HEK293 (cell line): ENCODE measurements around the gene CATSPER3.

Experiments used
- CTCF ChIA-PET: fragments of 350-600 bp; formaldehyde crosslinking; extraction: SDS; loops from one replicate; lab custom pipeline; 2021; ENCODE audit warnings: antibody characterized with exemption; lab: Yijun Ruan, JAX
- POLR2A ChIA-PET: fragments of 300-600 bp; formaldehyde crosslinking; extraction: SDS; loops from one replicate; lab custom pipeline; 2020; ENCODE audit warnings: antibody characterized with exemption, inconsistent platforms; lab: Yijun Ruan, JAX
- H3K27ac ChIP-seq: fragments of 200-500 bp; sonication (Bioruptor generic); 2 replicates; pipeline ENCODE4 v1.5.1; 2014; ENCODE audit warnings: low read depth, low read length, control low read depth, inconsistent platforms; ENCODE audit errors: extremely low read depth
- H3K36me3 ChIP-seq, 2 experiments: fragments of 200-500 bp in 1 of 2; sonication (Bioruptor generic) in 1 of 2; 1 replicate in 1 of 2; 2 replicates in 1 of 2; pipeline ENCODE4 v1.5.1; 2014 to 2017; ENCODE audit warnings: inconsistent platforms in 2 of 2, low read length in 2 of 2; ENCODE audit not compliant: control insufficient read depth in 2 of 2, insufficient read depth in 1 of 2
- H3K4me1 ChIP-seq: fragments of 200-500 bp; sonication (Bioruptor generic); 2 replicates; pipeline ENCODE4 v1.5.1; 2014; ENCODE audit warnings: mild to moderate bottlenecking, low read length, inconsistent platforms; ENCODE audit not compliant: control insufficient read depth, insufficient read depth
- H3K4me3 ChIP-seq: 2 replicates; pipeline ENCODE4 v1.5.1; 2011; ENCODE audit warnings: low read depth, mild to moderate bottlenecking, control low read depth, low read length, moderate library complexity
- H3K9me3 ChIP-seq: fragments of 200-500 bp; sonication (Bioruptor generic); 2 replicates; pipeline ENCODE4 v1.5.1; 2014; ENCODE audit warnings: low read depth, low read length, inconsistent platforms; ENCODE audit not compliant: control insufficient read depth, insufficient read depth
- HIC1 ChIP-seq: fragments of 450-650 bp; formaldehyde crosslinking; IDR thresholded peaks from 2 replicates; pipeline ENCODE4 v1.5.1; 2016; ENCODE audit warnings: missing biosample characterization, missing genetic modification characterization
- HOXC10 ChIP-seq: sonication (generic); formaldehyde crosslinking; IDR thresholded peaks from 2 replicates; pipeline ENCODE4 v1.8.1; 2023; ENCODE audit warnings: mild to moderate bottlenecking, missing genetic modification reagents
- KLF1 ChIP-seq: fragments of 450-650 bp; formaldehyde crosslinking; IDR thresholded peaks from 2 replicates; pipeline ENCODE4 v1.5.1; 2016; ENCODE audit warnings: missing biosample characterization, missing genetic modification characterization
- KLF16 ChIP-seq: fragments of 450-650 bp; formaldehyde crosslinking; IDR thresholded peaks from 2 replicates; pipeline ENCODE4 v1.5.1; 2017; ENCODE audit warnings: missing biosample characterization, missing genetic modification characterization
- KLF7 ChIP-seq: fragments of 450-650 bp; formaldehyde crosslinking; IDR thresholded peaks from 2 replicates; pipeline ENCODE4 v1.5.1; 2016; ENCODE audit warnings: missing biosample characterization, missing genetic modification characterization, borderline replicate concordance
- MYNN ChIP-seq: fragments of 450-650 bp; formaldehyde crosslinking; IDR thresholded peaks from 2 replicates; pipeline ENCODE4 v1.5.1; 2016; ENCODE audit warnings: missing biosample characterization, missing genetic modification characterization, borderline replicate concordance
- SCRT1 ChIP-seq: fragments of 450-650 bp; formaldehyde crosslinking; IDR thresholded peaks from 2 replicates; pipeline ENCODE4 v1.5.1; 2016; ENCODE audit warnings: missing biosample characterization, missing genetic modification characterization, borderline replicate concordance
- ZBTB21 ChIP-seq: fragments of 450-650 bp; formaldehyde crosslinking; IDR thresholded peaks from 2 replicates; pipeline ENCODE4 v1.5.1; 2017; ENCODE audit warnings: missing biosample characterization, missing genetic modification characterization
- ZNF169 ChIP-seq: fragments of 450-650 bp; formaldehyde crosslinking; IDR thresholded peaks from 2 replicates; pipeline ENCODE4 v1.5.1; 2016; ENCODE audit warnings: missing biosample characterization, missing genetic modification characterization
- ZNF248 ChIP-seq: fragments of 450-650 bp; formaldehyde crosslinking; IDR thresholded peaks from 2 replicates; pipeline ENCODE4 v1.5.1; 2017; ENCODE audit warnings: missing biosample characterization, missing genetic modification characterization
- ZNF335 ChIP-seq: fragments of 450-650 bp; formaldehyde crosslinking; conservative IDR thresholded peaks from 2 replicates; pipeline ENCODE4 v1.5.1; 2016; ENCODE audit warnings: missing biosample characterization, missing genetic modification characterization
- ZNF501 ChIP-seq: fragments of 450-650 bp; formaldehyde crosslinking; IDR thresholded peaks from 2 replicates; pipeline ENCODE4 v1.5.1; 2016; ENCODE audit warnings: missing biosample characterization, missing genetic modification characterization
- ZNF518A ChIP-seq: fragments of 450-650 bp; formaldehyde crosslinking; conservative IDR thresholded peaks from 2 replicates; pipeline ENCODE4 v1.5.1; 2016; ENCODE audit warnings: low read depth, missing biosample characterization, missing genetic modification characterization
- ZNF555 ChIP-seq: fragments of 450-650 bp; formaldehyde crosslinking; conservative IDR thresholded peaks from 2 replicates; pipeline ENCODE4 v1.5.1; 2017; ENCODE audit warnings: missing biosample characterization, mild to moderate bottlenecking, missing genetic modification characterization, inconsistent platforms
- ZNF623 ChIP-seq: fragments of 450-650 bp; formaldehyde crosslinking; IDR thresholded peaks from 2 replicates; pipeline ENCODE4 v1.5.1; 2016; ENCODE audit warnings: missing biosample characterization, missing genetic modification characterization
- ZNF701 ChIP-seq: fragments of 450-650 bp; formaldehyde crosslinking; IDR thresholded peaks from 2 replicates; pipeline ENCODE4 v1.5.1; 2016; ENCODE audit warnings: missing biosample characterization, missing genetic modification characterization
- ZNF837 ChIP-seq: fragments of 450-650 bp; formaldehyde crosslinking; IDR thresholded peaks from 2 replicates; pipeline ENCODE4 v1.5.1; 2016; ENCODE audit warnings: missing biosample characterization, missing genetic modification characterization
- TF ChIP-seq, protein P1 (sequence below): fragments of 450-650 bp; formaldehyde crosslinking; IDR thresholded peaks from 2 replicates; pipeline ENCODE4 v1.5.1; 2016; ENCODE audit warnings: missing biosample characterization, missing genetic modification characterization
- TF ChIP-seq, protein P2 (sequence below): fragments of 450-650 bp; formaldehyde crosslinking; optimal IDR thresholded peaks from 2 replicates; pipeline ENCODE3; 2016; ENCODE audit warnings: missing biosample characterization, mild to moderate bottlenecking, missing genetic modification characterization
- TF ChIP-seq, protein P3 (sequence below): fragments of 450-650 bp; formaldehyde crosslinking; IDR thresholded peaks from 2 replicates; pipeline ENCODE4 v1.5.1; 2016; ENCODE audit warnings: missing biosample characterization, missing genetic modification characterization
- TF ChIP-seq, protein P4 (sequence below): fragments of 450-650 bp; formaldehyde crosslinking; IDR thresholded peaks from 2 replicates; pipeline ENCODE4 v1.5.1; 2016; ENCODE audit warnings: missing biosample characterization, missing genetic modification characterization

CATSPER3 gene

DNA sequence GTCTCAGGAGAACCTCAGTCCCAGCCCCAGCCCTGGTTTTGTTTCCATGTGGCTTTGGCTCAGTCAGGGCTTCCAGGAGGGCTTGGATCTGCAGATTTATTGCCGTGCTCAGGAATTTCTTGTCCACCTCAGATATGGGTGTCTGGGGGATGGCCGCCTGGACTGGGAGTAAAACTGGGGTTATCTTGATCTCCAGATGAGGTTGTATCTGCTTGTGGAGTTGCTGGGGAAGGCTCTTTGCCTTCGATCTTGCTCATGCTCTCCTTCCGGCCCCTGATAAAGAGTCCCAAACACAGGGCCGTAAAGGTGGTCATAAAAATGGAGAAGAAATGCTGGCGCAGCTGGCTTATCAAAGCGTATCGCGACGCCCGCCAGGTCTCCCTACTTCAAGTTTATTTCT, 84.2 kb downstream of the CATSPER3 start:
- TF ChIP-seq KLF1 (tag by site-specific recombination) (no peak), KLF7 (no peak), ZNF555 (tag by site-specific recombination) (no peak), MYNN (tag by site-specific recombination) (no peak), ZNF518A (tag by site-specific recombination) (no peak), ZNF248 (tag by site-specific recombination) (no peak)
- TF ChIP-seq, protein P1, sequence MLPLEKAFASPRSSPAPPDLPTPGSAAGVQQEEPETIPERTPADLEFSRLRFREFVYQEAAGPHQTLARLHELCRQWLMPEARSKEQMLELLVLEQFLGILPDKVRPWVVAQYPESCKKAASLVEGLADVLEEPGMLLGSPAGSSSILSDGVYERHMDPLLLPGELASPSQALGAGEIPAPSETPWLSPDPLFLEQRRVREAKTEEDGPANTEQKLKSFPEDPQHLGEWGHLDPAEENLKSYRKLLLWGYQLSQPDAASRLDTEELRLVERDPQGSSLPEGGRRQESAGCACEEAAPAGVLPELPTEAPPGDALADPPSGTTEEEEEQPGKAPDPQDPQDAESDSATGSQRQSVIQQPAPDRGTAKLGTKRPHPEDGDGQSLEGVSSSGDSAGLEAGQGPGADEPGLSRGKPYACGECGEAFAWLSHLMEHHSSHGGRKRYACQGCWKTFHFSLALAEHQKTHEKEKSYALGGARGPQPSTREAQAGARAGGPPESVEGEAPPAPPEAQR (tag by site-specific recombination) = no peak
- CTCF ChIA-PET = interaction anchor here (1.3 kb wide), 1 partner anchor 9 kb away, joined by 3 read pairs; no protein-coding TSS in a partner anchor
- H3K4me1 ChIP-seq = no peaks in the 10 kb centered on the region
- H3K9me3 ChIP-seq = no peaks in the 10 kb centered on the region
- H3K27ac ChIP-seq = no peak overlapping the region
- no peaks in the 10 kb centered on the region for H3K36me3 ChIP-seq
- H3K4me3 ChIP-seq = no peak overlapping the region
- POLR2A ChIA-PET = no interaction called here

- Histone ChIP-seq H3K36me3 (no peaks in the 10 kb centered on the region), H3K27ac (no peak overlapping the region), H3K4me1 (no peaks in the 10 kb centered on the region), H3K9me3 (no peaks in the 10 kb centered on the region), H3K4me3 (no peak overlapping the region)
- CTCF ChIA-PET = interaction anchor here (0.6 to 1.3 kb wide), 3 partner anchors 10 to 1056 kb away, joined by 3 read pairs; no protein-coding TSS in a partner anchor
- POLR2A ChIA-PET = interaction anchor here (0.6 to 0.7 kb wide), 2 partner anchors 83 to 138 kb away, joined by 3 read pairs; no protein-coding TSS in a partner anchor
- TF ChIP-seq ZNF501 (no peak), ZNF169 (tag by site-specific recombination) (no peak), KLF16 (tag by site-specific recombination) (no peak), HOXC10 (CRISPR knock-in tag) (no peak), ZNF837 (tag by site-specific recombination) (no peak), ZNF623 (tag by site-specific recombination) (no peak), HIC1 (no peak), SCRT1 (no peak), ZNF335 (no peak), ZBTB21 (no peak), ZNF701 (tag by site-specific recombination) (no peak)
- TF ChIP-seq, protein P2, sequence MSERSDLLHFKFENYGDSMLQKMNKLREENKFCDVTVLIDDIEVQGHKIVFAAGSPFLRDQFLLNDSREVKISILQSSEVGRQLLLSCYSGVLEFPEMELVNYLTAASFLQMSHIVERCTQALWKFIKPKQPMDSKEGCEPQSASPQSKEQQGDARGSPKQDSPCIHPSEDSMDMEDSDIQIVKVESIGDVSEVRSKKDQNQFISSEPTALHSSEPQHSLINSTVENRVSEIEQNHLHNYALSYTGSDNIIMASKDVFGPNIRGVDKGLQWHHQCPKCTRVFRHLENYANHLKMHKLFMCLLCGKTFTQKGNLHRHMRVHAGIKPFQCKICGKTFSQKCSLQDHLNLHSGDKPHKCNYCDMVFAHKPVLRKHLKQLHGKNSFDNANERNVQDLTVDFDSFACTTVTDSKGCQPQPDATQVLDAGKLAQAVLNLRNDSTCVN (tag by site-specific recombination) = no peak
- TF ChIP-seq, protein P3, sequence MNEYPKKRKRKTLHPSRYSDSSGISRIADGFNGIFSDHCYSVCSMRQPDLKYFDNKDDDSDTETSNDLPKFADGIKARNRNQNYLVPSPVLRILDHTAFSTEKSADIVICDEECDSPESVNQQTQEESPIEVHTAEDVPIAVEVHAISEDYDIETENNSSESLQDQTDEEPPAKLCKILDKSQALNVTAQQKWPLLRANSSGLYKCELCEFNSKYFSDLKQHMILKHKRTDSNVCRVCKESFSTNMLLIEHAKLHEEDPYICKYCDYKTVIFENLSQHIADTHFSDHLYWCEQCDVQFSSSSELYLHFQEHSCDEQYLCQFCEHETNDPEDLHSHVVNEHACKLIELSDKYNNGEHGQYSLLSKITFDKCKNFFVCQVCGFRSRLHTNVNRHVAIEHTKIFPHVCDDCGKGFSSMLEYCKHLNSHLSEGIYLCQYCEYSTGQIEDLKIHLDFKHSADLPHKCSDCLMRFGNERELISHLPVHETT = no peak
- TF ChIP-seq, protein P4, sequence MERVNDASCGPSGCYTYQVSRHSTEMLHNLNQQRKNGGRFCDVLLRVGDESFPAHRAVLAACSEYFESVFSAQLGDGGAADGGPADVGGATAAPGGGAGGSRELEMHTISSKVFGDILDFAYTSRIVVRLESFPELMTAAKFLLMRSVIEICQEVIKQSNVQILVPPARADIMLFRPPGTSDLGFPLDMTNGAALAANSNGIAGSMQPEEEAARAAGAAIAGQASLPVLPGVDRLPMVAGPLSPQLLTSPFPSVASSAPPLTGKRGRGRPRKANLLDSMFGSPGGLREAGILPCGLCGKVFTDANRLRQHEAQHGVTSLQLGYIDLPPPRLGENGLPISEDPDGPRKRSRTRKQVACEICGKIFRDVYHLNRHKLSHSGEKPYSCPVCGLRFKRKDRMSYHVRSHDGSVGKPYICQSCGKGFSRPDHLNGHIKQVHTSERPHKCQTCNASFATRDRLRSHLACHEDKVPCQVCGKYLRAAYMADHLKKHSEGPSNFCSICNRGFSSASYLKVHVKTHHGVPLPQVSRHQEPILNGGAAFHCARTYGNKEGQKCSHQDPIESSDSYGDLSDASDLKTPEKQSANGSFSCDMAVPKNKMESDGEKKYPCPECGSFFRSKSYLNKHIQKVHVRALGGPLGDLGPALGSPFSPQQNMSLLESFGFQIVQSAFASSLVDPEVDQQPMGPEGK = no peak
Observed at GRCh38 chr5:135052511-135053145, 84.9 kb downstream of the CATSPER3 start.
